Activated T-helper 1 cell treated with Interleukin-2 at 50 U/mL for 16 hours (primary cell): Measurements from ENCODE around the gene ERVW-1.
"Not testable (repeated sequence)": the region's sequence is repeated elsewhere in the genome, so short reads cannot be mapped to it uniquely, and the experiment has no call there.

Source experiments
- DNase-seq: peaks from one replicate; pipeline ENCODE4 v3.0.0-alpha.2; 2020; ENCODE audit warnings: low read depth

ERVW-1 gene

DNA sequence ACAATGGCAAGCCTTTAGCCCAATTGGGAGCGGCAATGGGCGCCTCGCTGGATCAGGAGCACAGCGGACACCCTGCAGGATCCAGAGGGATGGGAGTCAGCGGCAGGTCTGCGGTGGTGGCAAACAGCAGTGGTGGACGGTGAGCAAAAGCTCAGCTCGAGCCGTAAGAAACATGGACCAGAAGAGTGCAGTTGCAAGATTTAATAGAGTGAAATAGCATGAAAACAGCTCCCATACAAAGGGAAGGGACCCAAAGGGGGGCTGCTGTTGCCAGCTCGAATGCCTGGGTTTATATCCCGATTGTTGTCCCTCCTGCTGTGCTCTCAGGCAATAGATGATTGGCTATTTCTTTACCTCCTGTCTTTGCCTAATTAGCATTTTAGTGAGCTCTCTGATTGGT, at the start of gene ERVW-1:
Gene ERVW-1 (minus strand): TSS at position 266 of the 400 bp plus-strand sequence. CDS start 7,565 bp downstream, outside the sequence.
- DNase-seq: not testable (repeated sequence)

GRCh38 chr7:92523110-92523509, 45.4 kb upstream of the ERVW-1 start:
- DNase-seq: no peak

DNA sequence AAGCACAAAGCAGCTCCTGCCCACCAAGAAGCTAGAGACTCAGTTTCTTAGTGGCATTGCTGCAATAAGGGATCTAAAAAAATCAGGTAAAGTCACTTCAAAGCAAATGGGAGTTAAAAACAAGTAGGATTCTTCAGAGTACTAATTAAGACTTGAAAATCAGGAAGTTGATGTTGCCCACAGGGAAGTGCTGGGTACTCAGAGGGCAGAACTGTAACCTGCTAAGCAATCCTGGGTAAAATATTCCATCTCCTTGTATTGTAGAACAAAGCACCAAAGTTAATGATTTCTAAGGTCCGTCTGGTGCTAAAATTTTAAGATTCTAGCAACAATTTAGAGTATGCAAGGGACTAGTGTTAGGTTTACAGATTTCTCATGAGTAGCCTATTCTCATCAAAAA, 42.3 kb upstream of the ERVW-1 start:
- DNase-seq: no peak

GRCh38 chr7:92517631-92518030, 39.9 kb upstream of the ERVW-1 start:
- no peak for DNase-seq

DNA sequence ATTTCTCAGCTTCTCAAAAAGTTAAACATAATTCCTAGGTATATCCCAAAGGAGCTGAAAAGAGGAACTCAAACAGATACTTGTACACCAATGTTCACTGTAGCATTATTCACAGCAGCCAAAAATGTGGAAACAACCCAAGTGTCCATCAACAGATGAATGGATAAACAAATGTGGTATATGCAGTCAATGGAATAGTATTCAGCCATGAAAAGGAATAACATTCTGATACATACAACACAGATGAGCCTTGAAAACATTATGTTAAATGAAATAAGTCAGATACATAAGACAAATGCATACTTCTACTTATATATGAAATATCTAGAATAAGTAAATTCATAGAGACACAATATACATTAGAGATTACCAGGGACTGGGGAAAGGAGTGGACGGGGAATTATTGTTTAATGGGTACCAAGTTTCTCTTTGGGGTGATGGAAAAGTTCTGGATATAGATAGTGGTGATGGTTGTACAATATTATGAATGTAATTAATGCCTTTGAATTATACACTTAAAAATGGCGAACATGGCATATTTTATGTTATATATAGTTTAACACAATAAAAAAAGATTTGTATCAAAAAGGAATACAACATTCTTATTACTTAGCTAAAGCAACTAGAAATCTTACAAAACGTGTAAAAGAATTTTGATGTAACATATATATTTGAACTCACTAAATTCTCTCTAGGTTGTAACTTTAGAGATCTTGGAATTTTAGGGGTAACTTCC, 35.6 kb upstream of the ERVW-1 start:
- no peak for DNase-seq

GRCh38 chr7:92508946-92509345, 31.2 kb upstream of the ERVW-1 start:
- DNase-seq: no peak

- no peak for DNase-seq
Measured at GRCh38 chr7:92506363-92506762, 28.6 kb upstream of the ERVW-1 start.

- no peak for DNase-seq
Measured at GRCh38 chr7:92504563-92504962, 26.8 kb upstream of the ERVW-1 start.

- no peak for DNase-seq
Measured at GRCh38 chr7:92503767-92504166, 26.0 kb upstream of the ERVW-1 start.

DNA sequence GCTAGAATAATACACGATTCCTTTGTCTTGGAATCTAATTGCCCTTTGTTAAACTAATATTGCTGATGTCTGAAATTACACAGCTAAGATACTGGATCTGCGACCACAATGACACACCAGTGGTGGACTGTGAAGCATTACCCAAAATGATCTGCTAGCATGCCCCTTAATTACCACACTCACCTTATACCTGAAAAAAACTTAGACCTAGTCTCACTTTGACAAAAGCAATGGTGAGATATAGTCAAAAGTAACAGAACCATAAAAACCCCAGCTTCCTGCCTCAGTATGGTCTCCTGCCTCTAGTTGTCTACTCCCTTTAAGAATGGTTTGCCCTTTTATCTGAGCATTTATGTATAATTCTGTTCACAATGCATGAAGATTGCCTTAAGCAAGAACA, 20.8 kb upstream of the ERVW-1 start:
- no peak for DNase-seq

GRCh38 chr7:92496876-92497275, 19.1 kb upstream of the ERVW-1 start:
- no peak for DNase-seq

GRCh38 chr7:92489634-92490033, 11.9 kb upstream of the ERVW-1 start:
- no peak for DNase-seq

DNA sequence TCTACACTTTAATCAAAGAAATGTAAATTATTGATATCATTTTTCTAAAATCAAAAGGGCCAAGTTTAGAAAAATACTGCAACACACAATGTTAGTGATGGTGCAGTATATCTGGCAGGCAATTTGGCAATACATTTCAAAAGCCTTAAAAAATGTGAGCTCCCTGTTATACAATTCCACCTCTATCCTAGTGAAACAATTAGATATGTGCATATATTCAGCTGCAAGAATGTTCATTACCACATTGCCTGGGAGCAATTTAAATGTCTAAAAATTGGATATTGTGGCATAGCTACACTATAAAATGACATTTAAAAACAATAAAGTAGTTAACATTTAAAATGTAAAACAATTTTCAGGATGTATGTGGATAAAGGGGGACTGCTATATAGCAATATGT, 10.1 kb upstream of the ERVW-1 start:
- DNase-seq: no peak

DNA sequence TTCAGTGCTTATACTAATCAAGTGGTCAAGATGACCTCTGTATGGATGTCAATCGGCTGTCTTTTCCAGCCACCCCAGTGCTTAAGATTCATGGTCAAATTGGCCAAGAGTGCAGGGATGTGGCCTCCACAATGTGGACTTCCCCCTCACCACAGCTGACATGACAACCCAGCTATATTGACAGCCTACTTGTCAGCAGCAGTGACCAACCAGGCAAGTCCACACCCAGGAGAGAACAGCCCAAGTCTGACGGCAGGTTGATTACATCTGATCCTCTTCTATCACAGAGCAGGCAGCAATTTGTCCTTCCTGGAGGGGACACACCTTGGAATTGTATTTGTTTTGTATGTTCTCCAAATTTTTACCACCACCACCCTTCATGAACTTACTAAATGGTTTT, 8.2 kb upstream of the ERVW-1 start:
- no peak for DNase-seq

GRCh38 chr7:92485267-92485892, 7.6 kb upstream of the ERVW-1 start:
- DNase-seq: no peak

DNA sequence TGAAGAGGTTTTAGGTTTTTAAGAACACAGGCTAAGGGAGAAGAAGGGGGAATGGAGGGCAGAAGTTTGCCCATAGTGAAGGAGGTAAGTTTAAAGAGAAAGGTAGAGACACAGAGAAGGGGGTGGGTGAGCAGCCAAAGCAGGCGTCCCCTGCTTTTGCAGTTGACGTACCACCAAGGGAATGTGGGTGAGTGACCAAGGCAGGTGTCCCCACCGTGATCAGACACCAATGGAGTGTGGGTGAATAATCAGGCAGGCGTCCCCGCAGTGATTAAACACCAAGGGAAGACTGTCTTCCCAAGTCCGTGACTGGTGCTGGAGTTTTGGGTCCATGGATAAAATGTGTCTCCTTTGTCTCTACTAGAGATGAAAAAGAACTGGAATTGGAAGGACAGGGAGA, 6.5 kb upstream of the ERVW-1 start:
- not testable (repeated sequence) for DNase-seq

DNA sequence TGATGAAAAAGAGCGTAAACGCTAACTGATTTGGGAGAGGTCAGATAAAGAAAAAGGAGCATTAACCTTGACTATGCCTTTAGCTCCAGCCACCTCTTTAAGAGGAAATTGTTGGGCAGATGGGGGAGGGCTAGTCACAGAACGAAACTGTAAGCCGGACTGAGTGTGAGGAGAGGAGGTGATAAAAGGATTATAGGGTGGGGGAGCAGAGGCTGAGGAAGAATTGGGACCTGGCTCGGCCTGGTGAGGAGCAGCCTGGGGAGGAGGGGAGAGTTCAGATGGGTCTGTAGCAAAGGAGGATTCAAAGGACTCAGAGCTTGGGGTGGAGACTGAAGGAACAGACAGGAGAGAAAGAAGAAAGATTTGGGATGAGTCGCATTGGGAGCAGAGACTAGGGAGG, 5.9 kb upstream of the ERVW-1 start:
- DNase-seq: not testable (repeated sequence)

DNA sequence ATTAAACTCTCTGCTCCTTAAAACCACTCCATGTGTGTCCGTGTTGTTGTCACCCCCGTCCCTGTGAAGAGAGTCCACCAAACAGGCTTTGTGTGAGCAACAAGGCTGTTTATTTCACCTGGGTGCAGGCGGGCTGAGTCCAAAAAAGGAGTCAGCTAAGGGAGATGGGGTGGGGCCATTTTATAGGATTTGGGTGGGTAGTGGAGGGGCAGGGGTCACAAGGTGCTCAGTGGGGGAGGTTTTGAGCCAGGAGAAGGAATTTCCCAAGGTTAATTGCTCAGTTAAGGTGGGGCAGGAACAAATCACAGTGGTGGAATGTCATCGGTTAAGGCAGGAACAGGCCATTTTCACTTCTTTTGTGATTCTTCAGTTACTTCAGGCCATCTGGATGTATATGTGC, 1.4 kb upstream of the ERVW-1 start:
- not testable (repeated sequence) for DNase-seq

- no peak for DNase-seq
Measured at GRCh38 chr7:92478711-92479110, 965 bp upstream of the ERVW-1 start.

DNA sequence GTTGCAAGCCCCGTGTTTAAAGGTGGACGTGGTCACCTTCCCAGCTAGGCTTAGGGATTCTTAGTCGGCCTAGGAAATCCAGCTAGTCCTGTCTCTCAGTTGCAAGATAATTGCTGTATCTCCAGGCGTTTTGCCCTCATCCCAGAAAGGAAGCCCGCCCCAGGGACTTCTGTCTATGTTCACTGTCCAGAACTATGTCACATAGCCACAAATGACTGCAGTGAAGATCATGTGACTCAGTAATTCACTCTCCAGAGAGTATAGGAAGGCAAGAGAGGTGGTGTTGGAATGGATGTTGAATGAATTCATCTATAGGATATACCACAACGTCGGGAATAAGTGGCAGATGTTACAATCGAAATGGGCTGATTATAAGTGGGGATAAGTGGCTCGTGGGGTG, 349 bp upstream of the ERVW-1 start:
- no peak for DNase-seq

GRCh38 chr7:92475851-92476590, 1.7 kb downstream of the ERVW-1 start:
- DNase-seq: not testable (repeated sequence)

DNA sequence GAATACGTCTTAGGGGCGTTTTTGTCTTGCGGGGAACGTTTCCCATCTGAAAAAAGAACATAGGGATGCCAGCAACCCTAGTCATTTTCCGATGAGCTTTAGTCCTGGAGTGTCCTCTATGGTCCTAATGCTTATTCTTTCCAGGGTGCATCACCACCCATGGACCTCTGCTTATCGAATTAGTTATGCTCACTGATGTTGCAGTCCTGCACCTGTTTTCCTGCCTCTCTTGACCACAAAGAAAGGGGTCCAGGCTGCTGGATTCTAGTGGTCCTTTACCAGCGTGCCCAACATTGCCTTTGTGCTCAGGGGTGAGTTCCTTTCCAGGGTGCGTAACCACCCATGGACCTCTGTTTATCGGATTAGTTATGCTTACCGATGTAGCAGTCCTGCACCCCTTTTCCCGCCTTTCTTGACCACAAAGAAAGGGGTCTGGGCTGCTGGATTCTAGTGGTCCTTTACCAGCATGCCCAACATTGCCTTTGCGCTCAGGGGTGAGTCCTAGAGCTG, 2.4 kb downstream of the ERVW-1 start:
- not testable (repeated sequence) for DNase-seq

DNA sequence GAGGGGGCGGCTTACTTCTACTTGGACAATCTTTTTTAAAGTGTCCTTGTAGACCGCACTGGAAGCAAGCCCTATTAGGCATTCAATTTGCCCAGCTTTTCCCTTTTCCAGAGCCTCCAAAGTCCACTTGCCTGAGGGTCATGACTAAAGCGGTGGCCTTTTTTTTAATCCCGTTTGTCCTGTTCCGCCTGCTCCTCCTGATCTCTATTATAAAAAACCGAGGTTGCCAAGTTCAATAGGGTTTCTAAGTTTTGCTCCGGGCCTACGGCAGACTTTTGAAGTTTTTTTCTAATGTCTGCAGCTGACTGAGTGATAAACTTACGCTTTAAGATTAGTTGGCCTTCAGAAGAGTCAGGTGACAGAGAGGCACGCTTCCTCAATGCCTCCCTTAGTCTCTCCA, 3.8 kb downstream of the ERVW-1 start:
- not testable (repeated sequence) for DNase-seq
